ENCODE measurements around the gene HPSE.
"Not testable (repeated sequence)": the region's sequence is repeated elsewhere in the genome, so short reads cannot be mapped to it uniquely, and the experiment has no call there.

Gene HPSE

DNA sequence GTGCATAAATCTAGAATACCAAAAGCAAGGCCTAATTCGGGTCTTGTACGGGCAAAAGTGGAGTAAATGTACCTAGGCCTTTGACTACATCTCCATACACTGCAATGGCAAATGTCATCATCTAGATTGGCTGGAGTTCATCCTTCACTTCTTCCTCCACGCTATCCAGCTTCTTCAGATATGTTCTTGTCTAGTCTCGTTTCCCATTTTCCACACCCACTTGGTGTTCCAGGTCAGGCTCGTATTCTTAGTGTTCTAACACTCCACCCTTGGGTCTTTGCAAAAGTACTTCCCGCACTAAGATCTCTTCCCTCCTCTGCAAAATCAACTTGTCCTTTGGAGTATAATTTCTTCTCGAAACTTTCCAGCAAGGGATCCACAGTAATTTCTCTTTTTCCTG lies 51.5 kb downstream of the HPSE start:
- Mint-ChIP-seq H3K4me1 (ENCODE audit: low read depth) (peaks cover 37% of the 10 kb centered on the region), H3K27ac (peak overlapping the region; percentile 85), H3K27me3 (ENCODE audit: low read depth) (no peaks in the 10 kb centered on the region), H3K36me3 (ENCODE audit: low read depth) (no peaks in the 10 kb centered on the region), H3K4me3 (peak overlapping the region; percentile 86), H3K9me3 (no peaks in the 10 kb centered on the region)

DNA sequence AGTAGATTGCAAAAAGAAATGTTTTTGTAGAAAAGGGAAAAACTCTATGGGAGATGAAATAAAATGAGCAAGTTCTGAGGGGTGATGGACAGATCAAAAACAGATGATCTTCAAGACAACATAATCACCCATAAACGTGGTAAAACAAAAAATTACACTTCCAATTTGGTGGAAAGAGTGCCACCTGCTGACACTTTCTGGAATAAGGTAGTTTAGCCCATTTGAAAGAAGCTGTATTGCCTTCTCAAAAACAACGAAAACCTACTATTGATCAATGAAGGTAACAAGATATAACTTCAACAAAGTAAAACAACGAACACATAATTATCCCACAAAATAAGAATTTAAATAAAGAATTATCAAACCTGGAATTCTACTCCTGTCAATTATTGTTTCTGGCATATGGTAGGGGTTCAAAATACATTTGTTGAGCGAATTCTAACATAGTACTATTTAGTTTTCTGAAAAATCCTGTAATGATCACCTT lies 52.6 kb downstream of the HPSE start:
- Mint-ChIP-seq H3K27me3 (ENCODE audit: low read depth) (no peaks in the 10 kb centered on the region), H3K4me3 (no peak overlapping the region), H3K9me3 (no peaks in the 10 kb centered on the region), H3K4me1 (ENCODE audit: low read depth) (peaks cover 37% of the 10 kb centered on the region), H3K27ac (no peak overlapping the region), H3K36me3 (ENCODE audit: low read depth) (peaks cover 1% of the 10 kb centered on the region)

DNA sequence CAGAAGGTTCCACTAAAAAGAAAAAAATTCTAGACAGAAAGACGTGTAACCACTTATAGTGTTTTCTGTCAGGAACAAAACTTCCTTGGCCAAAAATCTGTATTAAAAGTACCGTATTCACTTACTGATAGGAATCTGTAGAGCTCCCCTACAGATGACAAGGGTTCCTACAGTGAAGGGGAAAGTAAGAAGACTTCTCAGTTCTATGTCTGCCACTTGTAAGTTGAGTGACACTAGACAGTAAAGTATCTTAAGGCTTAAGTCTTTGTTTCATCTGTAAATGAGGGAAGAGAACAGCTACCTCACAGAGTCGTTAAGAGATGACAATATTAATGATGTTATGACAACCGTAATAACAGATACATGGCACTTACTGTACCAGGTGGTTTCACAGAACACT lies 53.3 kb downstream of the HPSE start:
- H3K4me3 Mint-ChIP-seq, result no peak overlapping the region
- no peaks in the 10 kb centered on the region for H3K27me3 Mint-ChIP-seq (ENCODE audit: low read depth)
- H3K27ac Mint-ChIP-seq, result no peak overlapping the region
- peaks cover 40% of the 10 kb centered on the region for H3K4me1 Mint-ChIP-seq (ENCODE audit: low read depth)
- H3K36me3 Mint-ChIP-seq (ENCODE audit: low read depth), result peaks cover 5% of the 10 kb centered on the region
- H3K9me3 Mint-ChIP-seq, result no peaks in the 10 kb centered on the region

DNA sequence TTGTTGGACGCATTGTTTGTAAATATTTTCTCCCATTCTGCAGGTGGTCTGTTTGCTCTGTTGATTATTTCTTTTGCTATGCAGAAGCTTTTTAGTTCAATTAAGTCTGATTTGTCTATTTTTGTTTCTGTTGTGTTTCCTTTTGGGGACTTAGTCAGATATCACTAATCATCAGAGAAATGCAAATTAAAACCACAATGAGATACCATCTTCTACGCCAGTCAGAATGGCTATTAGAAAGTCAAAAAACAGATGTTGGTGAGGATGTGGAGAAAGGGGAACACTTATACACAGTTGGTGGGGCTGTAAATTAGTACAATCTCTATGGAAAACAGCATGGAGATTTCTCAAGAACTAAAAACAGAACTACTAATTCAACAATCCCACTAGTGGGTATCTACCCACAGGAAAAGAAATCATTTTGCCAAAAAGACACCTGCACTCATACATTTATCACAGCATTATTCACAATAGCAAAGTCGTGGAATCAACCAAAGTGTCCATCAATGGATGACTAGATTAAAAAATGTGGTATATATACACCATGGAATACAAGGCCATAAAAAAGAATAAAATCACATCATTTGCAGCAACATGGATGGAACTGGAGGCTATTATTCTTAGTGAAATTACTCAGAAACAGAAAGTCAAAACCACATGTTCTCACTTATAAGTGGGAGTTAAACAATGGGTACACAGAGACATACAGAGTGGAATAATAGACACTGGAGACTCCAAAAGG lies 58.2 kb downstream of the HPSE start:
- Mint-ChIP-seq H3K9me3 (no peaks in the 10 kb centered on the region), H3K27ac (no peak overlapping the region), H3K4me1 (ENCODE audit: low read depth) (peaks cover 17% of the 10 kb centered on the region), H3K36me3 (ENCODE audit: low read depth) (peaks cover 23% of the 10 kb centered on the region), H3K4me3 (no peak overlapping the region), H3K27me3 (ENCODE audit: low read depth) (no peaks in the 10 kb centered on the region)

DNA sequence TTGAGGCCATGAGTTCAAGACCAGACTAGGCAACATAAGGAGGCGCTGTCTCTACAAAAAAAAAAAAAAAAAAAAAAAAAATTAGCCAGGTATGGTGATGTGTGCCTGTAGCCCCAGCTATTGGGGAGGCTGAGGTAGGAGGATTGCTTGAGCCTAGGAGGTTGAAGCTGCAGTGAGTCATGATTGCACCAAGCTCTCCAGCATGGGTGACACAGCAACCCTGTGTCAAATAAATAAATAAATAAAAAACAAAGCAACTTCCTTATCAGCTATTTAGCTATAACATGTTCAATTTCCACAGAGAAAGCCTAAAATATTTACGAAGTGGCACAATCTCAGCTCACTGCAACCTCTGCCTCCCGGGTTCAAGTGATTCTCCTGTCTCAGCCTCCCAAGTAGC lies 60.7 kb downstream of the HPSE start:
- not testable (repeated sequence) for H3K9me3 Mint-ChIP-seq; H3K4me3 Mint-ChIP-seq; H3K27ac Mint-ChIP-seq; H3K27me3 Mint-ChIP-seq (ENCODE audit: low read depth)
- H3K4me1 Mint-ChIP-seq (ENCODE audit: low read depth), result peaks cover 12% of the 10 kb centered on the region
- peaks cover 30% of the 10 kb centered on the region for H3K36me3 Mint-ChIP-seq (ENCODE audit: low read depth)

DNA sequence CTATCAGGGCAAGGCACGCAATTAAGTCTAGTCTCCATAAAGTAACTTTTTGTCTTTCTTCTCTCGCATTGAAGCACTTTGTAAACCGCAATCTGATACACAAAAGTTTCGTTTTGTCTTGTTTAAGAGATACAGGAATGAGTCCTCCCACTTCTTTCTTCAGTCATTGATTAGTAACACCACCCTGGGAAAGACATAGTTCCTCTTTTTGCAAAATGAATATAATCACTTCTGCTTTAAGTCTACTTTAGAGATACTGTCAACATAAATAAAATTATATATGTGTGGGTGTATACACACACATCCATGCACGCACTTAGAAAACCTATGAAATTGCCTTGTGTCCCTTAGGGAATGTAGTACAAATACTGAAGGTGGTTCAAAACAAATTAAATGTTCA lies 61.7 kb downstream of the HPSE start:
- no peaks in the 10 kb centered on the region for H3K9me3 Mint-ChIP-seq
- H3K36me3 Mint-ChIP-seq (ENCODE audit: low read depth), result peaks cover 30% of the 10 kb centered on the region
- H3K27me3 Mint-ChIP-seq (ENCODE audit: low read depth), result no peaks in the 10 kb centered on the region
- no peak overlapping the region for H3K27ac Mint-ChIP-seq
- no peak overlapping the region for H3K4me3 Mint-ChIP-seq
- H3K4me1 Mint-ChIP-seq (ENCODE audit: low read depth), result peaks cover 20% of the 10 kb centered on the region

DNA sequence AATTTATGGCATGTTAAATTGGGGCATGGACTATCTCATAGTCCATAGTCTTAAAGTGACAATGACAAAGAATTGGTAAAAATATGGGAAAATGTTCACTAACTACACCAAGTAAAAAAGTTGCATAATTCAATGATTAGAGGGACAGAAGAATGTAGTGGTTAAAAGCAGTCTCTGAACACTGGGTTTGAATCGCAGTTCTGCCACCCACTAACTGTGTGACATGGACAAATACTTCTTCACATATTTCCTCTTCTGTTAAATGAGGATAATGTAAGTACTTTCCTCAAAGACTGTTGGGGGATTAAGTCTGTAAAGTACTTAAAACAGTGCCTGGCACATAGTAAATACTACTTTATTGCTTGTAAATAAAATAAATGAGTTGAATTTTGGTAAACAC lies 65.4 kb downstream of the HPSE start:
- Mint-ChIP-seq H3K36me3 (ENCODE audit: low read depth) (peaks cover 17% of the 10 kb centered on the region), H3K9me3 (no peaks in the 10 kb centered on the region), H3K4me3 (no peak overlapping the region), H3K27ac (no peak overlapping the region), H3K27me3 (ENCODE audit: low read depth) (no peaks in the 10 kb centered on the region), H3K4me1 (ENCODE audit: low read depth) (peaks cover 14% of the 10 kb centered on the region)

DNA sequence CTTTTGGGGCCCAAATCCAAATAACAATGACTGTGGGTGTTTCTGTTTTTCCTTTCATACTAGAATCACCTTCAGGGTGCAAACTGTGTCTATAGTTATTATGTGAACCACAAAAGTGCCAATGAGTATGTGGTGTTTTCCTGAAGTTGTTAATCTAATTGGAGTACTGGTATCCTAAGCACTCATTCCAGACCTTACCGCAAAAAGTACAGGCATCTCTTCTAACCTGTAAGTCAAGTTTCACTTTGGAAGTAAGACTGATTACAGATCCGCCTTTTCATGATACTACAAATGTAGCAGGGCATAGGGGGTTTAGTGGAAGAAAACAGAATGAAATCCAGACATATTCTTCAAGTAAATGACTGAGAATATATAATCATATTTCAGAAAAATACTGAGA lies 66.2 kb downstream of the HPSE start:
- Mint-ChIP-seq H3K27ac (no peak overlapping the region), H3K9me3 (no peaks in the 10 kb centered on the region), H3K4me3 (no peak overlapping the region), H3K27me3 (ENCODE audit: low read depth) (no peaks in the 10 kb centered on the region), H3K4me1 (ENCODE audit: low read depth) (peaks cover 14% of the 10 kb centered on the region), H3K36me3 (ENCODE audit: low read depth) (peaks cover 19% of the 10 kb centered on the region)

DNA sequence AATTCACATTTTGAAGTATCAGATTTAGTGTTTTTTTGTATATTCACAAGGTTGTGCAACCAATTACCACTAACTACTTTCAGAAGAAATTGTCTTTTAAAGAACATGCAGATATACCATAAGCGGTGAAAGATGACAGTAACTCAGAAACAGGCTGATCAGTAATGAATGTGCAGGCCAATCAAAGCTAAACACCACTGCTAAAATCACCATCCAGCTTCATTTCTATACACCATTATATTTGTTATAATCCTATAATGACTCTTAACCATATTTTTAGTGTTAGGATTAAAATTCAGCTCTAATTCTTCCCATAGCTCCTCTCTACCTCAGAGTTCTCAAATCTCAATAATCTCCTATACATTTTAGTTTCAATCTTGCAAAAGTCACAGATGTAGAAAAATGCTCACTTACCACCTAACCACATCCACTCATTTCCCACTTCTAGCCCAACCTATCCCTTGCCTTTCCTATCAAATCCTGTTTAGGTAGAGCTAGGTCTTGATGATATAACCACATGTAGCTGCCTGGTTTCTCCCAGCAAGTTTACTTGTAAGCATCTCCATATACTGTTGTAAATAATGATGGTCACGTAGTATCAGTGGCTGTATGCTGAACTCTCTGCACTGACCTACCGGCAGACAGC lies 66.7 kb downstream of the HPSE start:
- Mint-ChIP-seq H3K4me3 (no peak overlapping the region), H3K9me3 (no peaks in the 10 kb centered on the region), H3K27me3 (ENCODE audit: low read depth) (no peaks in the 10 kb centered on the region), H3K4me1 (ENCODE audit: low read depth) (peaks cover 14% of the 10 kb centered on the region), H3K36me3 (ENCODE audit: low read depth) (peaks cover 20% of the 10 kb centered on the region), H3K27ac (no peak overlapping the region)

DNA sequence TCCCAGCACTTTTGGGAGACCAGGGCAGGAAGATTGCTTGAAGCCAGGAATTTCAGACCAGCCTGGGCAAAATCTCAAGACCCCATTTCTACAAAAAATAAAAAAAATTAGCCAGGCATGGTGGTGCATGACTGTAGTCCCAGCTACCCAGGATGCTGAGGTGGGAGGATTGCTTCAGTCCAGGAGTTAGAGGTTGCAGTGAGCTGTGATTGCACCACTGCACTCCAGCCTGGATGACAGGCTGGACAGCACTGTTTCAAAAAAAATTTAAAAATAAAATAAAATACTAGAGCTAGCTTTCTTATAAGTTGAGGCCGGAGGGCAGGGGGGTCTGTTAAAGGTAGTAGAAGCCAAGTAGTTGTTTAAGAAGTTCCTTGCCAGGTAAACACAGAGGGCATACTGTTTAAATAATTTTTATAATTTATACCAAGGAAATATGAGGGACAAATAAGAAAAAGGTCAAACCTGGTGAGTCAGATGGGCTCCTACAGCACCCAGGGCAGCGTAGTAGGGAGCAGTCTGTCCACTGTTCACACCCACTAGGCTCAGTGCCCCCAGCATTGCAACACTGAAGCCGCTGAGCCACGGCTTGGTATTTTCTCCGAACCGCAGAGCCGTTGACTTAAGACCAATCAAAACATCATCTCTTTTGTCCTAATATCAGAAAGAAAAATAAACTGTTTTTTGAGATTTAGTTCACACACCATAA lies 67.4 kb downstream of the HPSE start:
- H3K4me1 Mint-ChIP-seq (ENCODE audit: low read depth), result peaks cover 14% of the 10 kb centered on the region
- peaks cover 19% of the 10 kb centered on the region for H3K36me3 Mint-ChIP-seq (ENCODE audit: low read depth)
- H3K27ac Mint-ChIP-seq, result no peak overlapping the region
- no peak overlapping the region for H3K4me3 Mint-ChIP-seq
- H3K9me3 Mint-ChIP-seq, result no peaks in the 10 kb centered on the region
- H3K27me3 Mint-ChIP-seq (ENCODE audit: low read depth), result no peaks in the 10 kb centered on the region

DNA sequence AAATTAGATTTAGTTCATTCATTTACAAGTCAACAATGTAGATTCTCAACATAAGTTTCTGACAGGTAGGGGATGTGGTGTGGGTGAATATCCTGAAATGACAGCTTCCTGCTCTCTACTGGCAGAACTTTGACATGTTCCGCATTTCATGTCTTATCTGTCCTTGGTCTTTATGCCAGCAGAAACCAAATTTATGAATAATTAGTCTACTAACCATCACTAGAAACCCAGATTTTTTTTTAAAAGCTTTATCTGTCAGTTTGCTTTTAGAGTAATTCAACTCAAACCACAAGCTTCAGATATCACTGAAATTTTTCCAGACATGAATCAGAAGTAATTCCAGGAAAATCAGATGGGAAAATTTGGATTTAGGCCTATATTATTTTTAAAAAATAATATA lies 68.0 kb downstream of the HPSE start:
- H3K4me1 Mint-ChIP-seq (ENCODE audit: low read depth), result peaks cover 14% of the 10 kb centered on the region
- H3K9me3 Mint-ChIP-seq, result no peaks in the 10 kb centered on the region
- no peaks in the 10 kb centered on the region for H3K27me3 Mint-ChIP-seq (ENCODE audit: low read depth)
- no peak overlapping the region for H3K4me3 Mint-ChIP-seq
- peaks cover 22% of the 10 kb centered on the region for H3K36me3 Mint-ChIP-seq (ENCODE audit: low read depth)
- no peak overlapping the region for H3K27ac Mint-ChIP-seq

DNA sequence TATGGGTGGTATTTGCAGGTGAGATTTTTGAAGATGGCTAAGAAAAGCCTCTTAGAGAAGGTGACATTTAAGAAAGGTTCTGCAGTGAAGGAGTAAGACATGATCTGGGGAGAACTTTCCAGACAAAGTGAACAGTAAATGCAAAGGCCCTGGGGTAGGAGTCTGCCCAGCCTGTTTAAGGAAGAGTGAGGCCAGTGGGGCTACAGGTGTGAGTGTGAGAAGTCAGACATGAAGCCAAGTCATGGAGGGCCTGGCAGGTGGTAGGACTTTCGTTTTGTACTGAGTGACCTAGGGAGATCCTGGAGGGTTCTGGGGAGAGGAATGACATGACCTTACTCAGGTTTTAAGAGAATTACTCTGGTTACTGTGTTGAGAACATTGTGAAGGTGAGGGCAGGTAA lies 71.5 kb downstream of the HPSE start:
- H3K27ac Mint-ChIP-seq, result no peak overlapping the region
- no peak overlapping the region for H3K4me3 Mint-ChIP-seq
- H3K9me3 Mint-ChIP-seq, result no peaks in the 10 kb centered on the region
- no peaks in the 10 kb centered on the region for H3K27me3 Mint-ChIP-seq (ENCODE audit: low read depth)
- peaks cover 7% of the 10 kb centered on the region for H3K4me1 Mint-ChIP-seq (ENCODE audit: low read depth)
- H3K36me3 Mint-ChIP-seq (ENCODE audit: low read depth), result peaks cover 21% of the 10 kb centered on the region

DNA sequence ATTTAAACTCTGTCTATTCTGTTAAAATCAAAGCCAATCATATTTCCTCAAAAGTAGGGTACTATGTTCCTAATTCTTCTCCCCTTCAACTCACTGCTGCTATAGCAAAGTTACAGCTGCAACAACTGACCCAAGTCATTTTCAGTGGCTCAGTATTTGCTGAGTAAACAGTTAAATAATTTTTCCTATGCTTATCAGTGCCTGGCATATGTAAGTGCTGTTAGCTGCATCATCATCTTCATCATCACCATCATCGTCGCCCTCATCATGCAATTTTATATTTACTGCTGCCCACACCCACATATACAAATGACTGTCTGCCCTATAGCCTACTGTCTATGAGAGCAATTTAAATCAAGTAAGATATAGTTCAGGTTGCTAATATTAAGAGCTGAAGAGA lies 72.0 kb downstream of the HPSE start:
- Mint-ChIP-seq H3K36me3 (ENCODE audit: low read depth) (peaks cover 25% of the 10 kb centered on the region), H3K9me3 (no peaks in the 10 kb centered on the region), H3K27ac (no peak overlapping the region), H3K4me3 (no peak overlapping the region), H3K4me1 (ENCODE audit: low read depth) (peaks cover 8% of the 10 kb centered on the region), H3K27me3 (ENCODE audit: low read depth) (no peaks in the 10 kb centered on the region)

DNA sequence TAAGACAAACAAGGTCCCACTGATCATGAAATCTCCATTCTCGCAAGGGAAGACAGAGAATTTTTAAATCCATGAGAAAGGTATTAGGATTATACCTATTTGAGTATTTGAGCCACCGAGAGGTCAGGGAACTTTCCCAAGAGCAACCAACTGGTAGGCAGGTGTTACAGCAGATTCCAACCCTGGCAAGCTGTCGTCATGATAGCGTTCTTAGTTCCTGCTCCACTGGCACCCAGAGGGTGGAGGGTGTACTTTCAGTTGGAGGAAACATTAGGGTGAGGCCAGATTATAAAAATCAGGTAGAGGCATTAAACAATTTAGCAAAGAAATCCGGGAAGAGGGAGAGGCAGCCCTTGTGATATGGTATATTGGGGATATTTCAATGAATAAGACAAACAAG lies 73.3 kb downstream of the HPSE start:
- H3K4me3 Mint-ChIP-seq, result no peak overlapping the region

DNA sequence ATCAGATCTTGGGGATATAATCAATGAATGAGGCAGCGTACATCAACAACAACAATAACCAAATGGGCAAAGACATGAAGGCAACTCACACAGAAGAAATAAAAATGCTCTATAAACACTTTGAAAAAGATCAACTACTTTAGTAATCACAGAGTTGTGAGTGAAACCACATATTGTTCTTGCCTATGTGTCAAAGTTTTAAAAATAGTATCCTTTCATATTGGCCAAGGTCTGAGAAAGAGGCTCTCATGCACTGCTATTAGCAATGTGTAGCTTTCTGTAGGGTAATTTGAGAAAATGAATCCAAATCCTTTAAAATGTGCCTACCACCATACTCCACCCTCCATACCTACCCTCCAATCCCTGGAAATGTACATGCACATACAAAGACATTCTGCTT lies 75.1 kb downstream of the HPSE start:
- Mint-ChIP-seq H3K27me3 (ENCODE audit: low read depth) (no peaks in the 10 kb centered on the region), H3K27ac (no peak overlapping the region), H3K36me3 (ENCODE audit: low read depth) (peaks cover 24% of the 10 kb centered on the region), H3K9me3 (no peaks in the 10 kb centered on the region), H3K4me1 (ENCODE audit: low read depth) (peaks cover 11% of the 10 kb centered on the region), H3K4me3 (no peak overlapping the region)

More for the DNA sequence above, 73.3 kb downstream of the HPSE start:
- Mint-ChIP-seq H3K4me1 (ENCODE audit: low read depth) (peaks cover 9% of the 10 kb centered on the region), H3K36me3 (ENCODE audit: low read depth) (peaks cover 24% of the 10 kb centered on the region), H3K27ac (no peak overlapping the region), H3K9me3 (no peaks in the 10 kb centered on the region), H3K27me3 (ENCODE audit: low read depth) (no peaks in the 10 kb centered on the region)
